GM18520 (cell line): Measurements from ENCODE around the gene ACOT12.

Experiments
- ATAC-seq: cut with Tn5 transposase; IDR thresholded peaks from one replicate; pipeline ENCODE4 v1.9.1; 2021; ENCODE audit not compliant: unreplicated experiment

Gene ACOT12

DNA sequence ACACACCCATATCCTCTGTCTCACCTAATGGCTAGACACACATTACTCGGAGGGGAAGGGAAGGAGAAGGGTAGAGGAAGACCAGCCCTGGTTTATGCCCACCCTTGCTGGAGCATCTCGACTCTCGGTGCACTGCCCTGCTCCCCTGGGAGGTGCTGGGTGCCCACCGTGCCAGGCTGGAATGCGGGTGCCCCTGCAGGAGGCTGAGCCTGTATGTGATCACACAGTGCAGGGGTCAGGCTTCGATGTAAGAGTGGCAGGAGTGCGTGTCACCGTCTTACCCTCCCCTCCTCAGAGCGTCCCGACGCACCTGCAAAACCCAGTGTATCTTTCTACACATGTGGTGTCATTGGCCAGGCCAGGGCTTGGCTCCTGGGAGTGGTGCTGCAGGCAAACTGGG is 7.3 kb upstream of the ACOT12 start:
- ATAC-seq, result no peak

DNA sequence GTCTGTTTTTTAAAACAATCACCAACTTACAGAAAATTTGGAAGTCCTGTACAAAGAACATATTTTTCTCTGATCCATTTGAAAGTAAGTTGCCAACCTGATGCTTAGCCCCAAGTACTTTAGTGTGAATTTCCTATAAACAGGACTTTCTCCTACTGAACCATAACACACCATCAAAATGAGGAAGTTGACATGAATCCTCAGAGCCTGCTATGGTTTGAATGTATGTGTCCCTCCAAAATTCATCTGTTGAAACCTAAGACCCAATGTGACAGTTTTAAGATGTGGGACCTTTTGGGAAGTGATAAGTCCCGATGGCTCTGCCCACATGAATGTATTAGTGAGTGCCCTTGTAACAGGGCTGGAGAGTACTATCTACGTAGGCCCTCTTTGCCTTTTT is 6.4 kb upstream of the ACOT12 start:
- no peak for ATAC-seq

DNA sequence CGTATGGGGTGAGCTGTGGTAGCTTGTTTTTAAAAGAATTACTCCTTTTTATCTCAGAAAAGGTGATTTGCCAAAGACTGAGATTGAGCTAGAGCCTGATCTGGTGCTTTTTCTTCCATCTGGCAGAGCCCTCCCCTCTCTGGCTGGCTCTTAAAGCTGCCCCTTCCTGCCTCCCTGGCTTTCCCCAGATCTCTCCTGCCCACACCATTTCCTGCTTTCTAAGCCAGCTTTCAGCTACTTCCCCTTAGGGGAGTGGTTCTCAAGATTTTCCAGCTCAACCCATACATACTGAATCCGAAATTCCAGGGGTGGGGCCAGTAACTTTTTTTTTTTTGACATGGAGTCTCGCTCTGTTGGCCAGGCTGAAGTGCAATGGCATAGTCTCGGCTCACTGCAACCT is 4.8 kb upstream of the ACOT12 start:
- no peak for ATAC-seq

DNA sequence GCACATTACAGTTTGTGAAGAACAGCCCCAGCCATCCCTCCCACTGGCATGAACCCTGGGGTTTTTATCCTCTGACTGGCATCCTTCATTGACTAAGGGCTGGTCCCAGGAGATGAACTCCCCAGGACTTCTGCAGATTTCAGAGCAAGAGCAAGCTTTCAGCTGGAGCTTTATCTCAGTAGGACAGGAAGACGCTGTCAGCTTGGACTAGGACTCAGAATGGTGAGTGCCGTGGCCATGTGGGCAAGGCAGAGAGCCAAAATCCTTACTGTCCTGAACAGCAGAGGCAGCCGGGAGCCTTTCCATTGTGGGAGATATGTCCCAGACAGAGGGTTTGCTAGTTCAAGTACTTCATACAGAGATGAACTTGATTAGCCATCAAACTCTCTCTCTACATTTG is 3.2 kb upstream of the ACOT12 start:
- ATAC-seq, result no peak

DNA sequence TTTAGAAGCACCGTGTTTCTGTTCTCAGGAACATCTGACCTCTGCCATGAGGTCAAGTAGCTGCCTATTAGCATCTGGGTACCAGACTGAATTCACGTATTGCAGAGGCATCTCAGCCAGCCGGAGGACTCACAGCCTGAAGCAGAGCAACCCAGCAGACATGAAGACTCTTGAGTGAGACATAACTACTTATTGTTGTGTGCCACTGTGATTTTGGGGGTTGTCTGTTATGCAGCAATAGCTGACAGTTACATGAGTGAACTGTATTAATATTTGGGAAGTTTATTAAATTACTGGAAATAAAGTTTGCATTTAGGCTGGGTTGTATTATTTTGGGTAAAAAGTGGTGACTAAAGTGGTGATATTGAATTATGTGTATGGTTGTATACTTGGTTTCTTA is 1.3 kb upstream of the ACOT12 start:
- no peak for ATAC-seq

DNA sequence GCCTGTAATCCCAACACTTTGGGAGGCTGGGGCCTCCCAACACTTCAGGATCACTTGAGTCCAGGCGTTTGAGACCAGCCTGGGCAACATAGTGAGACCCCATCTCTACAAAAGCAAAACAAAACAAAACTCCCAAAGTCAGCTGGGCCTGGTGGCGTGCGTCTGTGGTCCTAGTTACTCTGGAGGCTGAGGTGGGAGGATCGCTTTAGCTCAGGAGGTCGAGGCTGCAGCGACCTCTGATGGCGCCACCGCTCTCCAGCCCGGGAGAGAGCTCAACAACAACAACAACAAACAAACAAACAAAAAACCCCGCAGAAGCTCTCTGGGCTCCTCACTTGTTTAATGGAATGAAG is 528 bp downstream of the ACOT12 start:
- ATAC-seq, result no peak

DNA sequence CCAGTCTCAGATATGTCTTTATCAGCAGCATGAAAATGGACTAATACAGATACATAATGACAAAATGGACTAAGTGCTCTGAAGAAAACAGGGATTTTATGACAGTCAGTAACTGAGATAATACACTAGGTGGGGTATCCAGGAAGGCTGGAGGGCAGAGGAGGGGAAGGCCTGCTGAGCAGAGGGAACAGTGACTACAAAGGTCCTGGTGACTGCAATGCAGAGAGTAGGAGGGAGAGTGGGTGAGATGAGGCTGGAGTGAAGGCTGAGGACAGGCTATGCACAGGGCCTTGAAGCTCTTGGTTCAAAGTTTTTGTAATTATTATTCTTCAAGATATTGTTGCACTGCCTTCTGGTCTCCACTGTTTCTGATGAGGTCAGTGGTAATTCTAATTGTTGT is 4.9 kb downstream of the ACOT12 start:
- no peak for ATAC-seq

DNA sequence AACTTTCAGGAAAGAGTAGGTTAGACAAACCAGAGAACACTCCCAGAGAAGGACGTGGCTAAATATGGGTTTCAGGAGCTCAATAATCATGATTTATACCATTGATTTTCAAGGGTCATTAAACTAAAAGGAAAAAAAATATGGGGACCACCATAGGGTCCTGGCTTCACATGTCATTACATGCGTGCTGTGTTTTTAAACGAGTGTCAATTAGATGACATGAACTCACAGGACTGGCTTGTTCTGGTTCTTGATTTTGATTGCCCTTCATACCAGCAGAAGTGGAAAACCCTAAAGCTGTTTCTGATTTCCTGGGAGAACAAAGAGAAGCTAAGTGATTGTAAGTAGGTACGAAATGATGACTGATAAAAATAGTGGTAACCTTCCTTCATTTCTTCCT is 5.8 kb downstream of the ACOT12 start:
- no peak for ATAC-seq

DNA sequence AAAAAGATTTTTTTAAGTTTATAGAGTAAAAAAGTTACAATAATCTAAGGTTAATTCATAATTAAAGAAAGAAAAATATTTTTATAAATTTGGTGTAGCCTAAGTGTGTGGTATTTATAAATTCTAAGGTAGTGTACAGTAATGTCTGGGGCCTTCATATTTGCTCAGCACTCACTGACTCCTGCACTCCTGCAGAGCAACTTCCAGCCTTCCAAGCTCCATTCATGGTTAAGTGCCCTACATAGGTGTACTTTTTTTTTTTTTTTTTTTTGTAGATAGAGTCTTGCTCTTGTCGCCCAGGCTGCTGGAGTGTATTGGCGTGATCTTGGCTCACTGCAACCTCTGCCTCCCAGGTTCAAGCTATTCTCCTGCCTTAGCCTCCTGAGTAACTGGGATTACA is 10.1 kb downstream of the ACOT12 start:
- ATAC-seq, result no peak

DNA sequence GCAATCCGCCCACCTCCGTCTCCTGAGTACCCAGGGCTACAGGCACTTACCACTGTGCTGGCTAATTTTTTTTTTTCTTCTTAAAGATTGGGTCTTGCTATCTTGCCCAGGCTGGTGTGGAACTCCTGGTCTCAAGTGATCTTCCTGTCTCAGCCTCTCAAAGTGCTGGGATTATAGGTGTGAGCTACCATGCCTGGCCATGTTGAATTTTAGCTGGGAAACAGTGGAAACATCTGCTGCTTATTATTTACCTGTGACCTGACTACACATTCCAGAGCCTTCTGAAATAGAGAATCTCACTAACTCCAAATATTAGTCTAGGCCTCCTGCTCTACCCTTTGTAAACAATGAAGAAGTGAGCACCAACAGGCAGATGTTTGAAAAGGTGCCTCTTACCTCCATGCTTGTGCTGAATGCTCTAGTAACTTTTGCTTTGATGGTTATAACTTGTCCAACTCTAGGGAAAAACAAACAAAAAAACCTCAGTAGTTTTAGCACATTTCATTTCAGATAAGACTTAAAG is 22.5 kb downstream of the ACOT12 start:
- no peak for ATAC-seq

DNA sequence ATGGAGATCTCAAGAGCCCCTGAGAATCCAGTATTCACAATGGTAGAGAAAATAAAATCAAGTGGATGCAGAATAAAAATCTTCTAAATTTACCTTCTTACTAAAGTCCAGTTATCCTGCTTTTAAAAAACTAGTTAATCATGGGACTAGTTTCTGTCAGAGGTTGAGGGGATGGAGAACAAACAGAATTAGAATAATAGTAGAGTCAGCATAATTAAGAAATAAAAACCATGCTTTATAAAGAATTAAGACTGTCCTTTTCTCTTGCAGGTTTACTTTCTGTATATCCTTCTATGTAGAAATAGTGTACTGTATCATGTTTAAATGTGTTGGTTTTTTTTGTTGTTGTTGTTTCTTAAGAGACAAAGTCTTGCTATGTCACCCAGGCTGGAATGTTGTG is 23.0 kb downstream of the ACOT12 start:
- no peak for ATAC-seq

DNA sequence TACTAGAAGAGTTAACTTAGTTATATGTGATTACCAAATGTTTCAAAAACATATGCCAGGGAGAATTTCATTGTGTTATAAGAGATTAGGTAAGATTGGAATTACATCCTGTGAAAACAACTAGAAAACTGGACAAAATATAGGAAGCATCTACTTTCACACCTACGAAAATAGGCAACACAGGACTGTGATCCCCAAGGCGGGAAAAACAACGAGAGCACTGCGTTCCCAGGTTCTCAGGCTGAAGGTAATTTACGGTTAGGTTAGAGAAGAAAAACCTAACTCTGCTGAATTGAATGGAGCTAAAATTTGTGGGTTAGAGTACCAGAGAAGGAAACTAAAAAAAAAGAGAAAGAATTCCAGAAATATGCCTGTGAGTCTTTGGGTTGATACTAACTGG is 28.4 kb downstream of the ACOT12 start:
- no peak for ATAC-seq

DNA sequence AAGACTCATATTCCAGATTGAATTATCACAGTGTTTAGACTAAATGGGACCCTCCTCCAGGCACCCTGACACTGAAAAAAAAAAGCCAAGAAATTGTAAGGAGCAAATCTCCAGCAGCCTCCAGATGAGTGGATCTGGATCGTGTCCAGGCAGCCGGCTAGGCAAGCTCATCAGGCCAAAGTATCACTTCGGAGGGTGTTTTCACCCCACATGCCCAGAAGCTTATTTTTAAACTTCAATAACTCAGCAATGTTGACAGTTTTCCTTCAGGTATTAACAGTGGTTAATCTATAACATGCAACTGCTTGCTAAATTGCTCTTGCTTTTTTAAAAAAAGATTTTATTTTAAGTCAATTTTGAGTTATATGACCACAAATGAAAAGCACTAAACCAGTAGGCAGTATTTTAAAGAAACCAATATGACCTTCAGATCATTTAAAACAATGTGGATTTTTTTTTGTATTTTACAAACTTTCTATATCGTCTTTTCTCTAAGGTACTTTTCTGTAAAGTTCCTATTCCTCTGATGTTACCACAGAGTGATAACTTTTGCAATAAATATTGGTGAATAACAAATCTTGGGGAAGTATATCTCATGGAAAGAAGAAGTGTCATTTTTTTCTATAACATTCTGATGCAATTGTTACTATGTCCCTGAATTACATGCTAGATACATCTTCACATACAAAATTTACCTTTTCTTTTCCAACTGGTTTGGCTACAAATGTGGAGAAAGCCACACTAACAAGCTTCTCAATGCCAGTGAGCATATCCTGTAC is 30.7 kb downstream of the ACOT12 start:
- ATAC-seq, result no peak

DNA sequence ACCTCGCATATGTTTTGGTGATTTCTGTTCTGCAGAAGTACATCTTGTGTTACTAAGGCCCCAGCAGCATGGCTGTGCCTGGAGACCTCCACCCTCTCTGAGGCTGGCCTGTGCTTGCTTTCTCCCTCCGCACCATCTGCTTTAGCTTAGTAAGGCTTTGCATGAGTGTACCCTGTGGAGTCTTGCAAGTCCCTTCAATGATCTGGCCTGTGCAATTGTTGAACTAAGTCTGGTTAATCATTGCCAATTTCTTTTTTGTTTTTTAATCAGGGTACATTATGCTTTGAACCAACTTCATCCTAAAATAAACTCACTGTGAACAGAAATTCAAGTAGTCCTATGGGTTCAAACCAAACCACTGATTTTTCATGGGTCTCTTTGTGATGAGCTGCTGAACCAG is 32.3 kb downstream of the ACOT12 start:
- ATAC-seq, result no peak

DNA sequence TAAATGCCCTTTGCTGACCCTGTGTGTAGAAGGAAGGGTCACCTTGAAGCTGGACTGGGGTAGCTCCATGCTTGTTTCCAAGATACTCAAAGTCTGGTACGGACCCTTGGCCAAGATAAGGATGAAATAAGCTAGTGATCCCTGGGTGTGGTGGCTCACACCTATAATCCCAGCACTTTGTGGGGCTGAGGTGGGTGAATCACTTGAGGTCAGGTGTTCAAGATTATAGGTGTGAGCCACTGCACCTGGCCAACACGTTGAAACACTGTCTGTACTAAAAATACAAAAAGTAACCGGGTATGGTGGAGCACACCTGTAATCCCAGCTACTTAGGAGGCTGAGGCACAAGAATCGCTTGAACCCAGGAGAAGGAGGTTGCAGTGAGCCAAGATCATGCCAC is 33.3 kb downstream of the ACOT12 start:
- ATAC-seq, result no peak

DNA sequence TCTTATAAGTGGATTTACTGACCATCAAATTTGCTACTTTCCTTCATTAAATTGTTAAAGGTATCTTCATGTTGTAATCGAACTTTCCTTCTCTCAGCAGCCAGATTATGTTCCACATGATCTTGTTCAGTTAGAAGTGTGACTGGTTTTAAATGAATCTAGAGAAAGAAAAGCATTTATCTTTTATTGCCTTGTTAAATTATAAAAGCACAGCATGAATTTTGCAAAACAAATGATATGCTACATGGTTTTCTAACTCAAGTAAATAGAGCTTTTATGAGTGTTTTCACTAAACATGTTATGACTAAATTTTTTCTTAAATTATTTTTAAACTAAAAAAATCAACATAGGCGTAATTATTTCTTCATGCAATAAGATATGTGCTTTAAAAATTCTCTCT is 34.1 kb downstream of the ACOT12 start:
- ATAC-seq, result no peak

DNA sequence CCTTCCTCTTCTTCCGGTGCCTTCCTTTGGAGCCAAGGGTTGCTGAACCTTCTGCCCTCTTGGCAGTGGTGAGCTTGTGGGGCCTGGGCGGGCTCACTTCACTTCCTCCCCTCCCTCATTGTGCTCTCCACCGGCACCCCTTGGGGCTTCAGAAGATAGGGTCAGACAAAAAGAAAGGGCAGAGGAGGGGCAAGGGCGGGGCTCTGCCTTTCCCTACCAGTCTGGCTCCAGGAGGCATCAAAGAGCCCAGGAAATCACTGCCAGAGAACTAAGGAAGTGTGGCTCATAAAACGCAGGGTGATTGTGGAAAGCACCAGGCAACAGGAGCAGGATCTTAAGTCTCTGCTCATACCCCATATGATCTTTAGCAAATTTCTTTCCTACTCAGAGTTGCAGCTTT is 34.8 kb downstream of the ACOT12 start:
- no peak for ATAC-seq

DNA sequence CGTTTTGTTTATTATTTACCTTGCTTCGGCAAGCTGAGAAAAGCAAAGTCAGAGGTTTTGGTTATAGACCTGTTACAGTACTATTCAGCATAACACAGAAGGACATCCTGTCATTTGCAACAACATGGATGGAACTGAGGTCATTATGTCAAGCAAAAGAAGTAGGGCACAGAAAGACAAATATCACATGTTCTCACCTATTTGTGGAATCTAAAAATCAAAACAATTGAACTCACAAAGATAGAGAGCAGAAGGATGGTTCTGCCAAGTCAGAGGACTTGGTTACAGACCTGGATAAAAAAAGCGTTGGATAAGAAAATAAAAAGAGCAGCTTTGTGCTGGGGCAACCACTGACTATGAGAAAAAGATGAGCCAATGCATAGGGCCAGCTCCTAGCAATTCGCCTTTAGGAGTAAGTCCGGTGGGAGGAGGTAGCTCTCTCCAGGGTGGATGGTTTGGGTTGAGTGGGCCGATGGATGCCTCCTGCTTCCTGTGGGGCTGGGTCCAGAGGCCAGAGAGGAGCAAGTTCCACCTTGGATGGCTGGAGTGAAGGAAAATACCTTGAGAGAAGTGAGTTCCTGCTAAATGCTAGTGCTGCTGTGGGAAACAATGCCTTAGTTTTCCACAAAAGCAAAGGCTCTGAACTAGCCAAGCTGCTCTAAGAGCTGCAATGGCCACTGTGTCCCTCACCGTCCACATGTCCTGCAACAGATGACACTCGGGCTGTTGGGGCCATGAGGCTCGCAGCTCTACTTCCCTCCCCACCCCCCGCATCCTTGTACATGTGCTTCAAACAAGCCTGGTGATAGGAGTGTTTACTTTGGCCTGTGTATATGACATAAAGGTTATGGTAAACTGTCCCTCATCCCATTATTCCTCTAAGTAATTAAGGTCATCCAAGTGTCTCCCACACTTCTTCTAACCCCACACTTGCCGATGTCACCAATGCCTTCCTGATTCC is 38.4 kb downstream of the ACOT12 start:
- no peak for ATAC-seq

DNA sequence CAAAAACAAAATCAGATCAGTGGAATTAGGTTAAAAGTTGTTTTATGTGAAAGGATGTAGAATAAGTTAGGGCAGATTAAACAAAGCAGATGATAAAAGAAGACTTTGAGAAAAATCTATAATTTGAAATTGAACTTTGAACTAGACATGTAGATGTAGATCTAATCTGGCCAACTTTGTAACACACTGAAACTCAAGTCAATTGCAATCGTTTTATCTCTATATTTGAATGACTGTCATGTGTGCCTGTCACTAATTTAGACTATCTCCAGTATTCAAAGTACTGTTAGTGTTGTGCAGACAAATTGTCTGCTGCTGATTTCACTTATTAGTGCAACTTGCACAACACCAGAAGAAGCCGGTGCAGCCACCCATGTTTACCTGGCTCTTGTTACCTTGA is 39.8 kb downstream of the ACOT12 start:
- ATAC-seq, result no peak

DNA sequence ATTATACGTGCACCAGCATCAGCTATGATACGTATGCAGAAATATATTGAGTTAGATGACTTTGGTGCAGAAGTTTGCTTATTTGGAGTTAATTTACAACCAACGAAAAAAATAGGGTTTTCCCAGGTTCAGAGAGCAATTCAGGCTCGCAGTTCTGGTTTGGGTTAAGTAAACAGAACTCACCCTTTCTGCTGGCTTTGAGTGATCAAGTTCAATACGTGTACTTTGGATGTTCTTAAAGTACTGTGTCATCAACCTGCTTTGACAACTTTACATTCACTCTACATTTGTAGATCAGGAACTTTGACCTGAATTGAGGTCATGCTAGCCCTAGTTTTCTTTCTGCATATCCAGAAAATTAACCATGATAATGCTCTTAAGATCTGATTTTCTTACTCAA is 40.7 kb downstream of the ACOT12 start:
- no peak for ATAC-seq

DNA sequence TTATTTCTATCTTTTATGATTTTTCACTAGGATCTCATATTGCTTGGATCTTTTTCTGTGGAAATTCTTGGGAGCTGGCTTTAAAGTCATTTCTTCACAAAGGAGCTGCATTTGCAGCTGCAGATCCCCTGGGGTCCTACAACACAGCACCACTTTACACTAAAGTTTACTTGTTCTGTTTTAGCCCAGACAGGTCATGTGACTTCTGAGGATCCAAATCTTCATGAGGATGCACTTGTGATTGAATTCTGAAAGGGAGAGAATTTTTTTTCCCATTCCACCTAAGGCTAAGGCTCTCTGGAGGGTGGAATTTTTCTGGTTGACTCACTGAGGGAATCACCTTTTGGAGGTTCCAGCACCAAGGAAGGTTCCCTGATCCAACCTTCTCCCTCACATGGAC is 43.4 kb downstream of the ACOT12 start:
- ATAC-seq, result no peak

DNA sequence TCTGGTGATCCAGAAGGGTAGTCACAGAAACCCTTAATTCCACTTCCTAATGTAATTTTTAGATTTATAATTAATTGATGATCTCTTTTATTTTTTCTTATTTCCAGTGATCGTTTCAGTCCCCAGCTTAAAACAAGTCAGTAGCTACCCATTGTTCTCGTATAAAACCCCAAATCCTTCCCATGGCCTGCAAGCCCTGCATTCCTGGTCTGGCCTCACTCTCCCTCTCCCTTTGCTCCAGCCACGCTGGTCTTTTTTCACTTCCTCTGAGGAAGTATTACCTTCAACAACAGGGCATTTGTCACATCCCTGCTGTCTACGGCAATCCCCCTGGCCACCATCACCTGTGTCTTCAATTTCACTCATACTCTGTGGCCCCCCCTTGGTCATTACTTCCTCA is 44.8 kb downstream of the ACOT12 start:
- ATAC-seq, result no peak
